H1 (cell line): ENCODE data around the gene QDPR. TPM values are rescaled to one million over a fixed set of nuclear protein-coding genes. Genes with fewer than 3 reads are reported as not detected.

Experiments
- RFX5 ChIP-seq: IDR thresholded peaks from 2 replicates; pipeline ENCODE4 v1.6.1; 2011; ENCODE audit warnings: low read depth, low read length, improper control_type of control experiment, borderline replicate concordance
- polyA plus RNA-seq, 7 experiments: library from polyadenylated mRNA; depleted of rRNA in 3 of 7; stranded (reverse) in 5 of 7; unstranded in 2 of 7; fragments of >200 nt in 5 of 7; fragments of 200-250 nt in 2 of 7; gene quantifications; 1 replicate in 5 of 7; 2 replicates in 1 of 7; 4 replicates in 1 of 7; pipeline versions ENCODE4 v1.2.1 to v1.2.3, GENCODE V29; 2011 to 2013; ENCODE audit warnings: missing spikeins in 2 of 7, mixed read lengths in 2 of 7
- total RNA-seq: library from RNA; stranded (reverse); fragmentation: NEBNext Ultra II Directional; extraction: Animal tissue kit (Norgen Biotek cat#: 25700); gene quantifications from 2 replicates; pipeline ENCODE4 v1.2.1, GENCODE V29; 2021
- TF ChIP-seq, protein P1 (sequence below): fragments of 300-600 bp; sonication (generic); IDR thresholded peaks from 2 replicates; pipeline ENCODE4 v1.7.1; 2012; ENCODE audit warnings: low read length, moderate library complexity, mild to moderate bottlenecking, inconsistent platforms; ENCODE audit not compliant: insufficient replicate concordance

The QDPR gene
- total and polyA plus RNA-seq, 2 of the 8 experiments (the other 6 are each of a cell fraction or from before 2014, with no cell fraction given) = 33.6 to 35.9 TPM

DNA sequence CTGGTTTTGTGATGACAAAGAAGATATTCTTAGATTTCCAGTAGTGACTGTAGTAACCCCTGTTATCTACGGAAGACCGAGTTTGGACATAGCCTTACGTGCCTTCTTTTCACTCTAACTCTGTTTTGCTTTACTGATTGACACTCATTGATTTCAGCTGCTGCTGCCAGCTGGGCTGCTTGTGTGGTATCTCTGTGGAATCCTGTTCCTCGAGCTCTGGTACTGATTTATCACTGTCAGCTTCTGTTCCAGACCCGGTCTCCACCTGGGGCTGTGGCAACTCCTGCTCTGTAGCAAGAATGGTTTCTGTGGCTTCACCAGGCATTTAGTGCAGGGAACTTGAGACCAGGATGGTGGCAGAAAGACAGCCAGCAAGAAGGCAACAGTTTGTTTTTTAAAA lies 40.5 kb upstream of the QDPR start (continued):
- TF ChIP-seq, protein P1, sequence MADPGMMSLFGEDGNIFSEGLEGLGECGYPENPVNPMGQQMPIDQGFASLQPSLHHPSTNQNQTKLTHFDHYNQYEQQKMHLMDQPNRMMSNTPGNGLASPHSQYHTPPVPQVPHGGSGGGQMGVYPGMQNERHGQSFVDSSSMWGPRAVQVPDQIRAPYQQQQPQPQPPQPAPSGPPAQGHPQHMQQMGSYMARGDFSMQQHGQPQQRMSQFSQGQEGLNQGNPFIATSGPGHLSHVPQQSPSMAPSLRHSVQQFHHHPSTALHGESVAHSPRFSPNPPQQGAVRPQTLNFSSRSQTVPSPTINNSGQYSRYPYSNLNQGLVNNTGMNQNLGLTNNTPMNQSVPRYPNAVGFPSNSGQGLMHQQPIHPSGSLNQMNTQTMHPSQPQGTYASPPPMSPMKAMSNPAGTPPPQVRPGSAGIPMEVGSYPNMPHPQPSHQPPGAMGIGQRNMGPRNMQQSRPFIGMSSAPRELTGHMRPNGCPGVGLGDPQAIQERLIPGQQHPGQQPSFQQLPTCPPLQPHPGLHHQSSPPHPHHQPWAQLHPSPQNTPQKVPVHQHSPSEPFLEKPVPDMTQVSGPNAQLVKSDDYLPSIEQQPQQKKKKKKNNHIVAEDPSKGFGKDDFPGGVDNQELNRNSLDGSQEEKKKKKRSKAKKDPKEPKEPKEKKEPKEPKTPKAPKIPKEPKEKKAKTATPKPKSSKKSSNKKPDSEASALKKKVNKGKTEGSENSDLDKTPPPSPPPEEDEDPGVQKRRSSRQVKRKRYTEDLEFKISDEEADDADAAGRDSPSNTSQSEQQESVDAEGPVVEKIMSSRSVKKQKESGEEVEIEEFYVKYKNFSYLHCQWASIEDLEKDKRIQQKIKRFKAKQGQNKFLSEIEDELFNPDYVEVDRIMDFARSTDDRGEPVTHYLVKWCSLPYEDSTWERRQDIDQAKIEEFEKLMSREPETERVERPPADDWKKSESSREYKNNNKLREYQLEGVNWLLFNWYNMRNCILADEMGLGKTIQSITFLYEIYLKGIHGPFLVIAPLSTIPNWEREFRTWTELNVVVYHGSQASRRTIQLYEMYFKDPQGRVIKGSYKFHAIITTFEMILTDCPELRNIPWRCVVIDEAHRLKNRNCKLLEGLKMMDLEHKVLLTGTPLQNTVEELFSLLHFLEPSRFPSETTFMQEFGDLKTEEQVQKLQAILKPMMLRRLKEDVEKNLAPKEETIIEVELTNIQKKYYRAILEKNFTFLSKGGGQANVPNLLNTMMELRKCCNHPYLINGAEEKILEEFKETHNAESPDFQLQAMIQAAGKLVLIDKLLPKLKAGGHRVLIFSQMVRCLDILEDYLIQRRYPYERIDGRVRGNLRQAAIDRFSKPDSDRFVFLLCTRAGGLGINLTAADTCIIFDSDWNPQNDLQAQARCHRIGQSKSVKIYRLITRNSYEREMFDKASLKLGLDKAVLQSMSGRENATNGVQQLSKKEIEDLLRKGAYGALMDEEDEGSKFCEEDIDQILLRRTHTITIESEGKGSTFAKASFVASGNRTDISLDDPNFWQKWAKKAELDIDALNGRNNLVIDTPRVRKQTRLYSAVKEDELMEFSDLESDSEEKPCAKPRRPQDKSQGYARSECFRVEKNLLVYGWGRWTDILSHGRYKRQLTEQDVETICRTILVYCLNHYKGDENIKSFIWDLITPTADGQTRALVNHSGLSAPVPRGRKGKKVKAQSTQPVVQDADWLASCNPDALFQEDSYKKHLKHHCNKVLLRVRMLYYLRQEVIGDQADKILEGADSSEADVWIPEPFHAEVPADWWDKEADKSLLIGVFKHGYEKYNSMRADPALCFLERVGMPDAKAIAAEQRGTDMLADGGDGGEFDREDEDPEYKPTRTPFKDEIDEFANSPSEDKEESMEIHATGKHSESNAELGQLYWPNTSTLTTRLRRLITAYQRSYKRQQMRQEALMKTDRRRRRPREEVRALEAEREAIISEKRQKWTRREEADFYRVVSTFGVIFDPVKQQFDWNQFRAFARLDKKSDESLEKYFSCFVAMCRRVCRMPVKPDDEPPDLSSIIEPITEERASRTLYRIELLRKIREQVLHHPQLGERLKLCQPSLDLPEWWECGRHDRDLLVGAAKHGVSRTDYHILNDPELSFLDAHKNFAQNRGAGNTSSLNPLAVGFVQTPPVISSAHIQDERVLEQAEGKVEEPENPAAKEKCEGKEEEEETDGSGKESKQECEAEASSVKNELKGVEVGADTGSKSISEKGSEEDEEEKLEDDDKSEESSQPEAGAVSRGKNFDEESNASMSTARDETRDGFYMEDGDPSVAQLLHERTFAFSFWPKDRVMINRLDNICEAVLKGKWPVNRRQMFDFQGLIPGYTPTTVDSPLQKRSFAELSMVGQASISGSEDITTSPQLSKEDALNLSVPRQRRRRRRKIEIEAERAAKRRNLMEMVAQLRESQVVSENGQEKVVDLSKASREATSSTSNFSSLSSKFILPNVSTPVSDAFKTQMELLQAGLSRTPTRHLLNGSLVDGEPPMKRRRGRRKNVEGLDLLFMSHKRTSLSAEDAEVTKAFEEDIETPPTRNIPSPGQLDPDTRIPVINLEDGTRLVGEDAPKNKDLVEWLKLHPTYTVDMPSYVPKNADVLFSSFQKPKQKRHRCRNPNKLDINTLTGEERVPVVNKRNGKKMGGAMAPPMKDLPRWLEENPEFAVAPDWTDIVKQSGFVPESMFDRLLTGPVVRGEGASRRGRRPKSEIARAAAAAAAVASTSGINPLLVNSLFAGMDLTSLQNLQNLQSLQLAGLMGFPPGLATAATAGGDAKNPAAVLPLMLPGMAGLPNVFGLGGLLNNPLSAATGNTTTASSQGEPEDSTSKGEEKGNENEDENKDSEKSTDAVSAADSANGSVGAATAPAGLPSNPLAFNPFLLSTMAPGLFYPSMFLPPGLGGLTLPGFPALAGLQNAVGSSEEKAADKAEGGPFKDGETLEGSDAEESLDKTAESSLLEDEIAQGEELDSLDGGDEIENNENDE = no peak
- TF ChIP-seq RFX5 = no peak
- TF ChIP-seq, all 59 proteins: peak for 0
